OCI-LY1 (cell line): Measurements from ENCODE around the gene PTH2R.

Experiments used
- CTCF ChIP-seq: fragments of 200-600 bp; sonication (generic), shearing (Covaris generic); IDR thresholded peaks from 2 replicates; pipeline ENCODE4 v1.5.1; 2017; ENCODE audit warnings: mild to moderate bottlenecking, antibody characterized with exemption, low read length, moderate library complexity, mixed read lengths
- EZH2 ChIP-seq: fragments of 200-600 bp; sonication (generic), shearing (Covaris generic); IDR thresholded peaks from 2 replicates; pipeline ENCODE4 v1.8.0; 2017; ENCODE audit warnings: borderline replicate concordance, mixed run types, mild to moderate bottlenecking, antibody characterized with exemption, low read length, moderate library complexity, mixed read lengths

GRCh38 chr2:208479342-208479741 lies 72.8 kb downstream of the PTH2R start:
- TF ChIP-seq CTCF (no peak), EZH2 (no peak)
